Measurements from ENCODE around the gene SOD2. TPM values are rescaled to one million over a fixed set of nuclear protein-coding genes. Genes with fewer than 3 reads are reported as not detected.

Gene SOD2
- polyA plus RNA-seq, 1 donor from 2014 or later, result 137 TPM

DNA sequence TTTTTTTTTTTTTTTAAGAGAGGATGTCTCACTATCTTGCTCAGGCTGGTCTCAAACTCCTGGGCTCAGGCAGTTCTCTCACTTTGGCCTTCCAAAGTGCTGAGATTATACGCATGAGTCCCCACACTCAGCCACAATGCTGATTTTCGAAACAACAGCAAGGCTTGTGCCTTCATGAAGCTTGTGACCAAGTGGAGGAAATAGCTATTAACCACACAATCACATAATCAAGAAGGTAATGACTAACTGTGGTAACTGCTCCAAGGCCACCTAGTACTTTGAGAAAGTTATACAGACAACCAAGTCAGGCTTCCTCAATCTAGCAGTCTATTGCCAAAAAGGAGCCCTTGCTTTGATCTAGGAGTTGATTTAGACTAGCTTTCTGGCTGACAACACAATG is 46.3 kb downstream of the SOD2 start:
- no peak overlapping the region for H3K4me3 ChIP-seq (ENCODE audit: low read length)
- no peak overlapping the region for H3K27ac ChIP-seq (ENCODE audit: low read length)
- H3F3A ChIP-seq (ENCODE audit: insufficient read depth, low read length, poor library complexity, severe bottlenecking), result no peaks in the 10 kb centered on the region
- H3K27me3 ChIP-seq (ENCODE audit: insufficient read depth, low read depth, low read length), result no peaks in the 10 kb centered on the region
- no peaks in the 10 kb centered on the region for H3K79me2 ChIP-seq (replicated peaks; ENCODE audit: insufficient read depth, low read length)
- H4K20me1 ChIP-seq (ENCODE audit: insufficient read depth), result no peaks in the 10 kb centered on the region
- H3K36me3 ChIP-seq (ENCODE audit: insufficient read depth, low read length), result no peaks in the 10 kb centered on the region
- H3K4me2 ChIP-seq (ENCODE audit: low read length), result no peak overlapping the region
- TF ChIP-seq RAD21 (conservative IDR thresholded peaks at IDR 0.05), result no peak
- TF ChIP-seq TAF1 (IDR thresholded peaks at IDR 0.05; ENCODE audit: low read depth), result no peak
- TF ChIP-seq POLR2AphosphoS5 (IDR thresholded peaks at IDR 0.05), result no peak
- TF ChIP-seq MXI1 (conservative IDR thresholded peaks at IDR 0.05; ENCODE audit: poor library complexity, severe bottlenecking), result no peak
- TF ChIP-seq, protein P1, sequence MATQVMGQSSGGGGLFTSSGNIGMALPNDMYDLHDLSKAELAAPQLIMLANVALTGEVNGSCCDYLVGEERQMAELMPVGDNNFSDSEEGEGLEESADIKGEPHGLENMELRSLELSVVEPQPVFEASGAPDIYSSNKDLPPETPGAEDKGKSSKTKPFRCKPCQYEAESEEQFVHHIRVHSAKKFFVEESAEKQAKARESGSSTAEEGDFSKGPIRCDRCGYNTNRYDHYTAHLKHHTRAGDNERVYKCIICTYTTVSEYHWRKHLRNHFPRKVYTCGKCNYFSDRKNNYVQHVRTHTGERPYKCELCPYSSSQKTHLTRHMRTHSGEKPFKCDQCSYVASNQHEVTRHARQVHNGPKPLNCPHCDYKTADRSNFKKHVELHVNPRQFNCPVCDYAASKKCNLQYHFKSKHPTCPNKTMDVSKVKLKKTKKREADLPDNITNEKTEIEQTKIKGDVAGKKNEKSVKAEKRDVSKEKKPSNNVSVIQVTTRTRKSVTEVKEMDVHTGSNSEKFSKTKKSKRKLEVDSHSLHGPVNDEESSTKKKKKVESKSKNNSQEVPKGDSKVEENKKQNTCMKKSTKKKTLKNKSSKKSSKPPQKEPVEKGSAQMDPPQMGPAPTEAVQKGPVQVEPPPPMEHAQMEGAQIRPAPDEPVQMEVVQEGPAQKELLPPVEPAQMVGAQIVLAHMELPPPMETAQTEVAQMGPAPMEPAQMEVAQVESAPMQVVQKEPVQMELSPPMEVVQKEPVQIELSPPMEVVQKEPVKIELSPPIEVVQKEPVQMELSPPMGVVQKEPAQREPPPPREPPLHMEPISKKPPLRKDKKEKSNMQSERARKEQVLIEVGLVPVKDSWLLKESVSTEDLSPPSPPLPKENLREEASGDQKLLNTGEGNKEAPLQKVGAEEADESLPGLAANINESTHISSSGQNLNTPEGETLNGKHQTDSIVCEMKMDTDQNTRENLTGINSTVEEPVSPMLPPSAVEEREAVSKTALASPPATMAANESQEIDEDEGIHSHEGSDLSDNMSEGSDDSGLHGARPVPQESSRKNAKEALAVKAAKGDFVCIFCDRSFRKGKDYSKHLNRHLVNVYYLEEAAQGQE (IDR thresholded peaks at IDR 0.05; ENCODE audit: borderline replicate concordance), result no peak
- TF ChIP-seq, protein P2, sequence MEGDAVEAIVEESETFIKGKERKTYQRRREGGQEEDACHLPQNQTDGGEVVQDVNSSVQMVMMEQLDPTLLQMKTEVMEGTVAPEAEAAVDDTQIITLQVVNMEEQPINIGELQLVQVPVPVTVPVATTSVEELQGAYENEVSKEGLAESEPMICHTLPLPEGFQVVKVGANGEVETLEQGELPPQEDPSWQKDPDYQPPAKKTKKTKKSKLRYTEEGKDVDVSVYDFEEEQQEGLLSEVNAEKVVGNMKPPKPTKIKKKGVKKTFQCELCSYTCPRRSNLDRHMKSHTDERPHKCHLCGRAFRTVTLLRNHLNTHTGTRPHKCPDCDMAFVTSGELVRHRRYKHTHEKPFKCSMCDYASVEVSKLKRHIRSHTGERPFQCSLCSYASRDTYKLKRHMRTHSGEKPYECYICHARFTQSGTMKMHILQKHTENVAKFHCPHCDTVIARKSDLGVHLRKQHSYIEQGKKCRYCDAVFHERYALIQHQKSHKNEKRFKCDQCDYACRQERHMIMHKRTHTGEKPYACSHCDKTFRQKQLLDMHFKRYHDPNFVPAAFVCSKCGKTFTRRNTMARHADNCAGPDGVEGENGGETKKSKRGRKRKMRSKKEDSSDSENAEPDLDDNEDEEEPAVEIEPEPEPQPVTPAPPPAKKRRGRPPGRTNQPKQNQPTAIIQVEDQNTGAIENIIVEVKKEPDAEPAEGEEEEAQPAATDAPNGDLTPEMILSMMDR (IDR thresholded peaks at IDR 0.05; ENCODE audit: poor library complexity, severe bottlenecking), result no peak
- TF ChIP-seq EP300 (conservative IDR thresholded peaks at IDR 0.05; ENCODE audit: poor library complexity, severe bottlenecking), result no peak
- no peak for TF ChIP-seq EZH2 (IDR thresholded peaks at IDR 0.05; ENCODE audit: borderline replicate concordance, insufficient read depth, low read length, poor library complexity, severe bottlenecking)
- TF ChIP-seq SMC3 (conservative IDR thresholded peaks at IDR 0.05; ENCODE audit: poor library complexity), result no peak
- H2AFZ ChIP-seq (ENCODE audit: low read depth, low read length), result no peak overlapping the region
- H3K9me3 ChIP-seq (ENCODE audit: low read length), result no peaks in the 10 kb centered on the region
- H3K9me2 ChIP-seq (ENCODE audit: insufficient read depth, low read length), result no peaks in the 10 kb centered on the region
- no peak overlapping the region for H3K9ac ChIP-seq (ENCODE audit: low read length)

DNA sequence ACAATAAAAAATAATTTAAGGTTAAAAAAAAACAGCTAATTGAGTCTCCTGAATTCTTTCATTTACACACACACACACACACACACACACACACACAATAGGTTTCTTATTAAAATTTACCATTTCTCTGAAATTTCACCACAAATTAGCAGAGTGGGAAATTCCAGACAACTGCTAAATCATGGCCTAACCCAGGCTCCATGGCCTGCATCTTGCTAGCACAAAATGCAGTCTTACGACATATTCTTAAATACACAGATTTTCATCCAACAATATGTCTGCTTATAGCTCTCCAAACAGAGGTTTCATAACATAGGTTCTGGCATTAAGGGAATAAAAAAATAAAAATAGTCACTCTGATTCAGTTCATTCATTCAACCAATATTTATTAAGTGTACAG is 46.9 kb downstream of the SOD2 start:
- H2AFZ ChIP-seq (ENCODE audit: low read depth, low read length), result no peak overlapping the region
- no peak overlapping the region for H3K27ac ChIP-seq (ENCODE audit: low read length)
- H3K36me3 ChIP-seq (ENCODE audit: insufficient read depth, low read length), result no peaks in the 10 kb centered on the region
- H3K4me2 ChIP-seq (ENCODE audit: low read length), result no peak overlapping the region
- no peaks in the 10 kb centered on the region for H3K9me3 ChIP-seq (ENCODE audit: low read length)
- H3K4me3 ChIP-seq (ENCODE audit: low read length), result no peak overlapping the region
- TF ChIP-seq POLR2AphosphoS5 (IDR thresholded peaks at IDR 0.05), result no peak
- no peak for TF ChIP-seq TAF1 (IDR thresholded peaks at IDR 0.05; ENCODE audit: low read depth)
- TF ChIP-seq RAD21 (conservative IDR thresholded peaks at IDR 0.05), result no peak
- TF ChIP-seq, protein P1 (IDR thresholded peaks at IDR 0.05; ENCODE audit: borderline replicate concordance), result no peak
- TF ChIP-seq MXI1 (conservative IDR thresholded peaks at IDR 0.05; ENCODE audit: poor library complexity, severe bottlenecking), result no peak
- TF ChIP-seq EP300 (conservative IDR thresholded peaks at IDR 0.05; ENCODE audit: poor library complexity, severe bottlenecking), result no peak
- no peak for TF ChIP-seq EZH2 (IDR thresholded peaks at IDR 0.05; ENCODE audit: borderline replicate concordance, insufficient read depth, low read length, poor library complexity, severe bottlenecking)
- H3K9ac ChIP-seq (ENCODE audit: low read length), result no peak overlapping the region
- H3K79me2 ChIP-seq (replicated peaks; ENCODE audit: insufficient read depth, low read length), result no peaks in the 10 kb centered on the region
- no peaks in the 10 kb centered on the region for H3F3A ChIP-seq (ENCODE audit: insufficient read depth, low read length, poor library complexity, severe bottlenecking)
- no peaks in the 10 kb centered on the region for H3K27me3 ChIP-seq (ENCODE audit: insufficient read depth, low read depth, low read length)
- H3K9me2 ChIP-seq (ENCODE audit: insufficient read depth, low read length), result no peaks in the 10 kb centered on the region
- H4K20me1 ChIP-seq (ENCODE audit: insufficient read depth), result no peaks in the 10 kb centered on the region

All from neural cell (in vitro differentiated cells).